ENCODE results near the gene C2orf92. TPM values are rescaled to one million over a fixed set of nuclear protein-coding genes. Genes with fewer than 3 reads are reported as not detected.
"Not testable (repeated sequence)": the region's sequence is repeated elsewhere in the genome, so short reads cannot be mapped to it uniquely, and the experiment has no call there.

The C2orf92 gene
- total RNA-seq, 1 donor from 2014 or later = 0.96 TPM

GRCh38 chr2:97676620-97677019, 7.1 kb downstream of the C2orf92 start:
- Histone ChIP-seq H3K36me3 (ENCODE audit: control insufficient read depth, insufficient read depth, low read length) (no peaks in the 10 kb centered on the region), H3K27me3 (ENCODE audit: control insufficient read depth, insufficient read depth, low read length) (no peaks in the 10 kb centered on the region), H3K4me3 (ENCODE audit: low read depth, low read length) (no peak overlapping the region)
- no peak for TF ChIP-seq CTCF (IDR thresholded peaks at IDR 0.05; ENCODE audit: insufficient read depth, low read length, poor library complexity, severe bottlenecking)
- DNase-seq (ENCODE audit: low read depth) = no peak

GRCh38 chr2:97677480-97677879, 8.0 kb downstream of the C2orf92 start:
- no peak for DNase-seq (ENCODE audit: low read depth)
- TF ChIP-seq CTCF (IDR thresholded peaks at IDR 0.05; ENCODE audit: insufficient read depth, low read length, poor library complexity, severe bottlenecking) = no peak
- Histone ChIP-seq H3K27me3 (ENCODE audit: control insufficient read depth, insufficient read depth, low read length) (no peaks in the 10 kb centered on the region), H3K36me3 (ENCODE audit: control insufficient read depth, insufficient read depth, low read length) (no peaks in the 10 kb centered on the region), H3K4me3 (ENCODE audit: low read depth, low read length) (no peak overlapping the region)

DNA sequence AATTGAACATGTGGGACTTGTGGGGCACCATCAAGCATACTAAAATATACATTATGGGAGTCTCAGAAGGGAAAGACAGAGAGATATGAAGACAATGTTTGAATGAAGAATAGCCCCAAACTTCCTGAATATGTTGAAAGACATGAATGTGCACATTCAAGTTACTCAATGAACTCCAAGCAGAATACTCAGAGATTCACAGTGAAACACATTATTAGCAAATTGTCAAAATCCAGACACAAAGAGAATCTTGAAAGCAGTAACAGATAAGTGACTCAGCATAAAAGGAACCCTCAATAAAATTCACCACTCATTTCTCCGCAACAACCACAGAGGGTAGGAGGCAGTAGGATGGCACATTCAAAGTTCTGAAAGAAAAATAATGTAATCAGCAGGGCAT, 8.8 kb downstream of the C2orf92 start:
- no peaks in the 10 kb centered on the region for H3K36me3 ChIP-seq (ENCODE audit: control insufficient read depth, insufficient read depth, low read length)
- no peak overlapping the region for H3K4me3 ChIP-seq (ENCODE audit: low read depth, low read length)
- TF ChIP-seq CTCF (IDR thresholded peaks at IDR 0.05; ENCODE audit: insufficient read depth, low read length, poor library complexity, severe bottlenecking) = no peak
- no peak for DNase-seq (ENCODE audit: low read depth)
- H3K27me3 ChIP-seq (ENCODE audit: control insufficient read depth, insufficient read depth, low read length) = no peaks in the 10 kb centered on the region

- not testable (repeated sequence) for DNase-seq (ENCODE audit: low read depth); H3K27me3 ChIP-seq (ENCODE audit: control insufficient read depth, insufficient read depth, low read length); H3K4me3 ChIP-seq (ENCODE audit: low read depth, low read length); H3K36me3 ChIP-seq (ENCODE audit: control insufficient read depth, insufficient read depth, low read length)
Measured at GRCh38 chr2:97687235-97687634, 17.7 kb downstream of the C2orf92 start.

DNA sequence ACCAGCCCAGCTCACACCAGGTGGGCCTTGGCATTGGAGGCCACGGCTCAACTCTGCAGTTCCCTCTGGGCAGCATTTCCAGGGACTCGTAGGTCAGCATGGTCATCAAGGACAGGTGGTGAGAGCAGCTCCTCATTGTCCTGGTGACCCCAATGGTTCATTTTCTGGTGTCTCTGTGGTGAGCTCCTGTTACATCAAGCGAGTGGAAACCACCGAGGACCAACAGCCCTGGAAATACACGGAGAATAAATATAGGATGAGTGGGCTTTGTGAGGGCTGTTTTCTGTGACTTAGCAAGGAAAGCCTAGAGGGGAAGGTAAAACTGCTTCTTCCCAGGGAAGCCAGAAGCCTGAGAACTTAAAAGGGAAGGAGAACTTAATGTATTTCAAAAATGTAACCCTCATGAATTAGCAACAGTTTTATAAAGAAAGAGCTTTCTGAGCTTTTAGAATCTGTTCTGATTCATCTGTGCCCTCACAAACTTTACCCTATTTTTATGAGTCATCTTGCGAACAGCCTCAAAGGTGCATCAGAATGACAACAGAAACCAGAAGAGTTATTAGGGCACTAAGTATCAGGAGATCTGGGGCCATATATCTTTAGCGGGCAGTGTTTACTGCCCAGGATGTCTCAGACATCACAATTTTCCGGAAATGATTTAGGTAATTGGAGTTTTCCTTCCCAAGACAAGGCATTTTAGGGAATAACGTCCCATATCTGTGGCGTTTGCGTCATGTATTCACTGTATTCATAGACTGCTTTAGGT, 18.7 kb downstream of the C2orf92 start:
- Histone ChIP-seq H3K27me3 (ENCODE audit: control insufficient read depth, insufficient read depth, low read length) (no peaks in the 10 kb centered on the region), H3K36me3 (ENCODE audit: control insufficient read depth, insufficient read depth, low read length) (no peaks in the 10 kb centered on the region), H3K4me3 (ENCODE audit: low read depth, low read length) (no peak overlapping the region)
- DNase-seq (ENCODE audit: low read depth) = no peak
- no peak for TF ChIP-seq CTCF (IDR thresholded peaks at IDR 0.05; ENCODE audit: insufficient read depth, low read length, poor library complexity, severe bottlenecking)

GRCh38 chr2:97691166-97691565, 21.7 kb downstream of the C2orf92 start:
- H3K36me3 ChIP-seq (ENCODE audit: control insufficient read depth, insufficient read depth, low read length) = no peaks in the 10 kb centered on the region
- no peak overlapping the region for H3K4me3 ChIP-seq (ENCODE audit: low read depth, low read length)
- DNase-seq (ENCODE audit: low read depth) = no peak
- TF ChIP-seq CTCF (IDR thresholded peaks at IDR 0.05; ENCODE audit: insufficient read depth, low read length, poor library complexity, severe bottlenecking) = no peak
- no peaks in the 10 kb centered on the region for H3K27me3 ChIP-seq (ENCODE audit: control insufficient read depth, insufficient read depth, low read length)

All from kidney epithelial cell (primary cell).